ENCODE measurements around the gene SMARCD3. TPM values are rescaled to one million over a fixed set of nuclear protein-coding genes. Genes with fewer than 3 reads are reported as not detected.

The SMARCD3 gene
- total RNA-seq, 6 experiments from 2014 or later = 2.4 to 7.3 (median 2.7) TPM

GRCh38 chr7:151269511-151269910 lies 21.0 kb upstream of the SMARCD3 start:
- H3K36me3 ChIP-seq = no peaks in the 10 kb centered on the region
- intact Hi-C loops (cut with DNase I) = no loop called here
- H3K4me3 ChIP-seq = no peak overlapping the region
- peaks cover 0 to 12% (median 0%) of the 10 kb centered on the region in 4 donors for H3K4me1 ChIP-seq
- no peaks in the 10 kb centered on the region for H3K27me3 ChIP-seq
- TF ChIP-seq POLR2A (IDR thresholded peaks at IDR 0.05) (no peak), CTCF (IDR thresholded peaks at IDR 0.05) (no peak)
- no peak for ATAC-seq
- DNase-seq = no peak
- WGBS (ENCODE audit: insufficient coverage, low coverage, low lambda C conversion rate, missing lambda C conversion rate) = 73% methylated on average over 2 of the region's 10 CpGs
- no peak overlapping the region for H3K27ac ChIP-seq
- H3K9me3 ChIP-seq = no peaks in the 10 kb centered on the region

- Histone ChIP-seq H3K27me3 (no peaks in the 10 kb centered on the region), H3K4me1 (no peaks in the 10 kb centered on the region), H3K27ac (no peak overlapping the region), H3K4me3 (no peak overlapping the region), H3K9me3 (no peaks in the 10 kb centered on the region), H3K36me3 (no peaks in the 10 kb centered on the region)
- TF ChIP-seq POLR2A (IDR thresholded peaks at IDR 0.05) = no peak
- TF ChIP-seq CTCF (IDR thresholded peaks at IDR 0.05) = no peak
- no peak for ATAC-seq
- intact Hi-C loops (cut with DNase I) = no loop called here
- no peak for DNase-seq
- 86% methylated on average over 3 of the region's 9 CpGs for WGBS (ENCODE audit: insufficient coverage, low coverage, low lambda C conversion rate, missing lambda C conversion rate)
These were observed 16.9 kb upstream of the SMARCD3 start for GRCh38 chr7:151265351-151265931.

GRCh38 chr7:151264615-151265014 lies 16.1 kb upstream of the SMARCD3 start:
- Histone ChIP-seq H3K4me3 (no peak overlapping the region), H3K27me3 (no peaks in the 10 kb centered on the region), H3K9me3 (no peaks in the 10 kb centered on the region), H3K36me3 (no peaks in the 10 kb centered on the region), H3K27ac (no peak overlapping the region), H3K4me1 (no peaks in the 10 kb centered on the region)
- DNase-seq (peak in 1 of 3 donors; percentile 41), ATAC-seq (peak in 1 of 4 donors; percentile 19)
- no peak for TF ChIP-seq POLR2A (IDR thresholded peaks at IDR 0.05)
- TF ChIP-seq CTCF (IDR thresholded peaks at IDR 0.05) = no peak
- no CpG with 5 or more reads among the region's 5 CpGs for WGBS (ENCODE audit: insufficient coverage, low coverage, low lambda C conversion rate, missing lambda C conversion rate)
- intact Hi-C loops (cut with DNase I) = no loop called here

GRCh38 chr7:151261529-151261928 lies 13.0 kb upstream of the SMARCD3 start:
- no CpG with 5 or more reads among the region's 10 CpGs for WGBS (ENCODE audit: insufficient coverage, low coverage, low lambda C conversion rate, missing lambda C conversion rate)
- H3K27me3 ChIP-seq = no peaks in the 10 kb centered on the region
- H3K4me3 ChIP-seq = no peak overlapping the region
- ATAC-seq (no peak), DNase-seq (no peak)
- intact Hi-C loops (cut with DNase I) = no loop called here
- H3K27ac ChIP-seq = no peak overlapping the region
- TF ChIP-seq CTCF (IDR thresholded peaks at IDR 0.05) = no peak
- TF ChIP-seq POLR2A (IDR thresholded peaks at IDR 0.05) = no peak
- H3K9me3 ChIP-seq = no peaks in the 10 kb centered on the region
- H3K36me3 ChIP-seq = no peaks in the 10 kb centered on the region
- H3K4me1 ChIP-seq = no peaks in the 10 kb centered on the region

GRCh38 chr7:151260883-151261282 lies 12.4 kb upstream of the SMARCD3 start:
- Histone ChIP-seq H3K9me3 (no peaks in the 10 kb centered on the region), H3K27me3 (no peaks in the 10 kb centered on the region), H3K4me3 (no peak overlapping the region), H3K4me1 (no peaks in the 10 kb centered on the region), H3K27ac (no peak overlapping the region), H3K36me3 (no peaks in the 10 kb centered on the region)
- no peak for ATAC-seq
- DNase-seq = no peak
- no peak for TF ChIP-seq POLR2A (IDR thresholded peaks at IDR 0.05)
- TF ChIP-seq CTCF (IDR thresholded peaks at IDR 0.05) = no peak
- no CpG with 5 or more reads among the region's 8 CpGs for WGBS (ENCODE audit: insufficient coverage, low coverage, low lambda C conversion rate, missing lambda C conversion rate)
- intact Hi-C loops (cut with DNase I) = no loop called here
